A204.1 (cell line): ENCODE data around the gene ANKRD60.

Experiments used
- FAIRE-seq: peaks from 2 replicates; lab custom pipeline; 2012; peaks lifted over from hg19 to GRCh38; lab: Jason Lieb, UNC

Gene ANKRD60

GRCh38 chr20:58244517-58245030 lies 16.1 kb upstream of the ANKRD60 start:
- no peak for FAIRE-seq

- FAIRE-seq, result no peak
These were observed 15.4 kb upstream of the ANKRD60 start for GRCh38 chr20:58243653-58244410.

GRCh38 chr20:58242824-58243223 lies 14.4 kb upstream of the ANKRD60 start:
- FAIRE-seq, result no peak

- no peak for FAIRE-seq
These were observed 13.5 kb upstream of the ANKRD60 start for GRCh38 chr20:58241766-58242465.

GRCh38 chr20:58240471-58240870 lies 12.0 kb upstream of the ANKRD60 start:
- FAIRE-seq, result no peak

GRCh38 chr20:58239216-58239615 lies 10.8 kb upstream of the ANKRD60 start:
- no peak for FAIRE-seq

- FAIRE-seq, result no peak
These were observed 10.0 kb upstream of the ANKRD60 start for GRCh38 chr20:58238490-58238889.

- FAIRE-seq, result no peak
These were observed 9.1 kb upstream of the ANKRD60 start for GRCh38 chr20:58237318-58238132.

GRCh38 chr20:58236612-58237317 lies 8.3 kb upstream of the ANKRD60 start:
- FAIRE-seq, result peak; percentile 34

GRCh38 chr20:58235010-58235409 lies 6.6 kb upstream of the ANKRD60 start:
- FAIRE-seq, result no peak

- FAIRE-seq, result no peak
These were observed 5.6 kb upstream of the ANKRD60 start for GRCh38 chr20:58233881-58234528.

GRCh38 chr20:58233393-58233792 lies 4.9 kb upstream of the ANKRD60 start:
- FAIRE-seq, result no peak

GRCh38 chr20:58231683-58232082 lies 3.2 kb upstream of the ANKRD60 start:
- no peak for FAIRE-seq

GRCh38 chr20:58229198-58229798 lies 845 bp upstream of the ANKRD60 start:
- FAIRE-seq, result no peak

GRCh38 chr20:58228103-58228483 lies 360 bp downstream of the ANKRD60 start:
- no peak for FAIRE-seq

GRCh38 chr20:58227391-58228102 lies 906 bp downstream of the ANKRD60 start:
- FAIRE-seq, result no peak

- FAIRE-seq, result no peak
These were observed 2.8 kb downstream of the ANKRD60 start for GRCh38 chr20:58225452-58226200.

- no peak for FAIRE-seq
These were observed 3.5 kb downstream of the ANKRD60 start for GRCh38 chr20:58224974-58225373.

GRCh38 chr20:58224097-58224496 lies 4.4 kb downstream of the ANKRD60 start:
- no peak for FAIRE-seq
